ENCODE results near the gene FNDC8.

DNA sequence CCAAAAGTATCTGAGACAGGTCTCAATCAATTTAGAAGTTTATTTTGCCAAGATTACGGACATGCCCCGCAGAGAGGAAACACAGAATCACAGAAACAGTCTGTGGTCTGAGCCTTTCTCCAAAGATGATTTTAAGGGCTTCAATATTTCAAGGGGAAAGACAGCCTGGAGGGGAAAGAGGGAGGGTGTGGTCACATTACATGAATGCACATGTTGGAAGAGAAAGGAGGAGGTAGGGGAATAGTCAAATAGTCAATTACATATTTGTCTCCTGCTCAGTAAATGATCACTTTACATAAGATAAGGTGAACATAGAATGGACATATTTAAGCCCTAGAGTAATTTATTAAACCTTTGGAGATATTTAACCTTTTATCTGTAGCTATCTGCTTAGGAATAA lies 38.5 kb downstream of the FNDC8 start:
- TF ChIP-seq, protein P1, sequence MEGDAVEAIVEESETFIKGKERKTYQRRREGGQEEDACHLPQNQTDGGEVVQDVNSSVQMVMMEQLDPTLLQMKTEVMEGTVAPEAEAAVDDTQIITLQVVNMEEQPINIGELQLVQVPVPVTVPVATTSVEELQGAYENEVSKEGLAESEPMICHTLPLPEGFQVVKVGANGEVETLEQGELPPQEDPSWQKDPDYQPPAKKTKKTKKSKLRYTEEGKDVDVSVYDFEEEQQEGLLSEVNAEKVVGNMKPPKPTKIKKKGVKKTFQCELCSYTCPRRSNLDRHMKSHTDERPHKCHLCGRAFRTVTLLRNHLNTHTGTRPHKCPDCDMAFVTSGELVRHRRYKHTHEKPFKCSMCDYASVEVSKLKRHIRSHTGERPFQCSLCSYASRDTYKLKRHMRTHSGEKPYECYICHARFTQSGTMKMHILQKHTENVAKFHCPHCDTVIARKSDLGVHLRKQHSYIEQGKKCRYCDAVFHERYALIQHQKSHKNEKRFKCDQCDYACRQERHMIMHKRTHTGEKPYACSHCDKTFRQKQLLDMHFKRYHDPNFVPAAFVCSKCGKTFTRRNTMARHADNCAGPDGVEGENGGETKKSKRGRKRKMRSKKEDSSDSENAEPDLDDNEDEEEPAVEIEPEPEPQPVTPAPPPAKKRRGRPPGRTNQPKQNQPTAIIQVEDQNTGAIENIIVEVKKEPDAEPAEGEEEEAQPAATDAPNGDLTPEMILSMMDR (IDR thresholded peaks at IDR 0.05 in 2 of 3, conservative IDR thresholded peaks at IDR 0.05 in 1 of 3; ENCODE audit: insufficient read depth in 2 of 3, low read depth in 1 of 3, low read length in 3 of 3) = no peak
- TF ChIP-seq CREBBP (IDR thresholded peaks at IDR 0.05; ENCODE audit: low read depth, low read length) (no peak), POLR2A (conservative IDR thresholded peaks at IDR 0.05) (no peak), GTF2F1 (IDR thresholded peaks at IDR 0.05; ENCODE audit: low read depth, low read length) (no peak), RFX1 (IDR thresholded peaks at IDR 0.05) (no peak), ELF1 (tag; IDR thresholded peaks at IDR 0.05) (no peak), HDAC1 (IDR thresholded peaks at IDR 0.05) (no peak), TCF7L2 (IDR thresholded peaks at IDR 0.05; ENCODE audit: low read depth, low read length) (no peak), FOXA3 (CRISPR knock-in tag; conservative IDR thresholded peaks at IDR 0.05 in 1 of 2, IDR thresholded peaks at IDR 0.05 in 1 of 2) (no peak), ZNF274 (IDR thresholded peaks at IDR 0.05; ENCODE audit: borderline replicate concordance, low read depth, low read length) (no peak), CEBPG (CRISPR knock-in tag; IDR thresholded peaks at IDR 0.05) (no peak), CEBPG (tag; conservative IDR thresholded peaks at IDR 0.05 in 1 of 2, IDR thresholded peaks at IDR 0.05 in 1 of 2) (no peak), ZNF175 (CRISPR knock-in tag; IDR thresholded peaks at IDR 0.05; ENCODE audit: low read depth) (no peak)
- TF ChIP-seq, protein P2, sequence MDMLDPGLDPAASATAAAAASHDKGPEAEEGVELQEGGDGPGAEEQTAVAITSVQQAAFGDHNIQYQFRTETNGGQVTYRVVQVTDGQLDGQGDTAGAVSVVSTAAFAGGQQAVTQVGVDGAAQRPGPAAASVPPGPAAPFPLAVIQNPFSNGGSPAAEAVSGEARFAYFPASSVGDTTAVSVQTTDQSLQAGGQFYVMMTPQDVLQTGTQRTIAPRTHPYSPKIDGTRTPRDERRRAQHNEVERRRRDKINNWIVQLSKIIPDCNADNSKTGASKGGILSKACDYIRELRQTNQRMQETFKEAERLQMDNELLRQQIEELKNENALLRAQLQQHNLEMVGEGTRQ (CRISPR knock-in tag; IDR thresholded peaks at IDR 0.05) = no peak
